ENCODE results near the gene SELENOI.

- no peak for TF ChIP-seq CTCF (conservative IDR thresholded peaks at IDR 0.05 in 1 of 2, IDR thresholded peaks at IDR 0.05 in 1 of 2; ENCODE audit: extremely low read depth in 1 of 2, insufficient read depth in 1 of 2, low read depth in 1 of 2, low read length in 2 of 2)
- no peak for TF ChIP-seq EZH2 (IDR thresholded peaks at IDR 0.05; ENCODE audit: borderline replicate concordance, low read length)
Observed at GRCh38 chr2:26396734-26397298, 50.9 kb downstream of the SELENOI start.

Data from mammary epithelial cell (primary cell).